GOT3 (cell line): ENCODE measurements around the gene BOC.

Source experiments
- DNase-seq: peaks from one replicate; lab custom pipeline; 2025; ENCODE audit warnings: mixed read lengths; lab: John Stamatoyannopoulos, UW

Gene BOC

GRCh38 chr3:113193719-113194118 lies 17.6 kb upstream of the BOC start:
- DNase-seq = no peak

- no peak for DNase-seq
Measured at GRCh38 chr3:113194823-113195401, 16.4 kb upstream of the BOC start.

- no peak for DNase-seq
Measured at GRCh38 chr3:113200351-113200750, 11.0 kb upstream of the BOC start.

GRCh38 chr3:113200946-113201345 lies 10.4 kb upstream of the BOC start:
- DNase-seq = no peak

GRCh38 chr3:113204371-113204770 lies 7.0 kb upstream of the BOC start:
- no peak for DNase-seq

GRCh38 chr3:113205481-113205880 lies 5.9 kb upstream of the BOC start:
- DNase-seq = no peak

GRCh38 chr3:113210604-113211329 lies 590 bp upstream of the BOC start:
- DNase-seq = no peak

GRCh38 chr3:113212150-113212843 lies 940 bp downstream of the BOC start:
- DNase-seq = no peak

GRCh38 chr3:113212844-113213375 lies 1.6 kb downstream of the BOC start:
- DNase-seq = no peak

- no peak for DNase-seq
Measured at GRCh38 chr3:113213896-113214587, 2.7 kb downstream of the BOC start.

- no peak for DNase-seq
Measured at GRCh38 chr3:113214917-113215595, 3.7 kb downstream of the BOC start.

- no peak for DNase-seq
Measured at GRCh38 chr3:113216393-113216792, 5.0 kb downstream of the BOC start.

- DNase-seq = no peak
Measured at GRCh38 chr3:113218011-113218680, 6.8 kb downstream of the BOC start.

- no peak for DNase-seq
Measured at GRCh38 chr3:113218681-113219045, 7.3 kb downstream of the BOC start.

GRCh38 chr3:113219605-113220300 lies 8.4 kb downstream of the BOC start:
- DNase-seq = no peak

- no peak for DNase-seq
Measured at GRCh38 chr3:113220721-113221120, 9.4 kb downstream of the BOC start.

GRCh38 chr3:113221721-113222257 lies 10.4 kb downstream of the BOC start:
- DNase-seq = no peak

- no peak for DNase-seq
Measured at GRCh38 chr3:113222451-113223086, 11.2 kb downstream of the BOC start.

- no peak for DNase-seq
Measured at GRCh38 chr3:113223475-113224281, 12.3 kb downstream of the BOC start.
